Amniotic stem cell (primary cell): ENCODE results near the gene KDM4D.
"Not testable (repeated sequence)": the region's sequence is repeated elsewhere in the genome, so short reads cannot be mapped to it uniquely, and the experiment has no call there.

Experiments used
- DNase-seq: peaks from one replicate; lab custom pipeline; 2025; lab: John Stamatoyannopoulos, UW

The KDM4D gene

GRCh38 chr11:94973099-94973968, at the start of gene KDM4D, which contains the start of gene CWC15:
Gene KDM4D, plus strand, starts transcription at chr11:94973709. Its CDS starts 23,664 bp downstream, at chr11:94997373.
Gene CWC15, minus strand, starts transcription at chr11:94973556. Its CDS starts 1,371 bp downstream, at chr11:94972185.
- DNase-seq = peak; percentile 89

- no peak for DNase-seq
These were observed 49.3 kb upstream of the KDM4D start for GRCh38 chr11:94924171-94924572.

GRCh38 chr11:94924612-94925011, 48.9 kb upstream of the KDM4D start:
- no peak for DNase-seq

- no peak for DNase-seq
These were observed 47.9 kb upstream of the KDM4D start for GRCh38 chr11:94925422-94926270.

GRCh38 chr11:94926271-94926625, 47.3 kb upstream of the KDM4D start:
- peak; percentile 6 for DNase-seq

GRCh38 chr11:94926698-94927237, 46.7 kb upstream of the KDM4D start:
- DNase-seq = peak; percentile 53

- DNase-seq = no peak
These were observed 45.2 kb upstream of the KDM4D start for GRCh38 chr11:94928117-94928990.

- not testable (repeated sequence) for DNase-seq
These were observed 41.4 kb upstream of the KDM4D start for GRCh38 chr11:94932072-94932471.

- DNase-seq = no peak
These were observed 41.0 kb upstream of the KDM4D start for GRCh38 chr11:94932503-94932902.

- DNase-seq = peak; percentile 90
These were observed 40.0 kb upstream of the KDM4D start for GRCh38 chr11:94933223-94934130.

GRCh38 chr11:94934362-94934761, 39.1 kb upstream of the KDM4D start:
- DNase-seq = no peak

- DNase-seq = no peak
These were observed 38.7 kb upstream of the KDM4D start for GRCh38 chr11:94934846-94935245.

GRCh38 chr11:94938095-94939055, 35.1 kb upstream of the KDM4D start:
- DNase-seq = peak; percentile 20

GRCh38 chr11:94939346-94939745, 34.2 kb upstream of the KDM4D start:
- no peak for DNase-seq

- no peak for DNase-seq
These were observed 32.4 kb upstream of the KDM4D start for GRCh38 chr11:94941131-94941530.

GRCh38 chr11:94946812-94947211, 26.7 kb upstream of the KDM4D start:
- DNase-seq = no peak

GRCh38 chr11:94948070-94948617, 25.4 kb upstream of the KDM4D start:
- DNase-seq = no peak

- no peak for DNase-seq
These were observed 18.8 kb upstream of the KDM4D start for GRCh38 chr11:94954753-94955152.

GRCh38 chr11:94956963-94957362, 16.5 kb upstream of the KDM4D start:
- DNase-seq = no peak
